SK-N-SH treated with all-trans-retinoic acid at 6 μM for 48 hours (cell line): Measurements from ENCODE around the gene MORN2.

Experiments used
- ATAC-seq: fragments of 200-7000 bp; cut with Tn5 transposase; 3 replicates; pipeline ENCODE4 v1.9.1; 2020; ENCODE audit warnings: mild to moderate bottlenecking, moderate library complexity
- ARNTL ChIP-seq: fragments of 450-650 bp; formaldehyde crosslinking; IDR thresholded peaks from 2 replicates; pipeline ENCODE4 v1.5.0; 2020; ENCODE audit warnings: low read depth, mild to moderate bottlenecking, moderate library complexity, borderline replicate concordance
- BACH2 ChIP-seq: fragments of 250-450 bp; sonication (Bioruptor Pico); IDR thresholded peaks from 2 replicates; pipeline ENCODE4 v1.9.0; 2021; ENCODE audit warnings: mild to moderate bottlenecking, borderline replicate concordance
- CSDC2 ChIP-seq: fragments of 250-450 bp; sonication (Bioruptor Pico); IDR thresholded peaks from 2 replicates; pipeline ENCODE4 v1.5.0; 2020; ENCODE audit warnings: mild to moderate bottlenecking, moderate library complexity
- ESRRG ChIP-seq: fragments of 250-450 bp; sonication (Bioruptor Pico); IDR thresholded peaks from 2 replicates; pipeline ENCODE4 v1.6.1; 2021; ENCODE audit warnings: mild to moderate bottlenecking
- ISL1 ChIP-seq: fragments of 250-450 bp; sonication (Bioruptor Pico); IDR thresholded peaks from 2 replicates; pipeline ENCODE4 v2.1.2; 2022; ENCODE audit warnings: mild to moderate bottlenecking, moderate library complexity
- OSR1 ChIP-seq: fragments of 250-450 bp; sonication (Bioruptor Pico); IDR thresholded peaks from 2 replicates; pipeline ENCODE4 v1.8.0; 2022; ENCODE audit warnings: moderate library complexity, mild to moderate bottlenecking, inconsistent platforms
- PPARA ChIP-seq: fragments of 250-450 bp; sonication (Bioruptor Pico); IDR thresholded peaks from 2 replicates; pipeline ENCODE4 v1.5.0; 2020; ENCODE audit warnings: mild to moderate bottlenecking, borderline replicate concordance
- SNAI2 ChIP-seq: fragments of 250-450 bp; sonication (Bioruptor Pico); IDR thresholded peaks from 2 replicates; pipeline ENCODE4 v1.5.0; 2020; ENCODE audit warnings: mild to moderate bottlenecking, moderate library complexity
- TCF4 ChIP-seq: fragments of 250-450 bp; sonication (Bioruptor Pico); IDR thresholded peaks from 2 replicates; pipeline ENCODE4 v1.8.0; 2021; ENCODE audit warnings: mild to moderate bottlenecking, moderate library complexity, borderline replicate concordance
- ZC3H10 ChIP-seq: fragments of 250-450 bp; sonication (Bioruptor Pico); IDR thresholded peaks from 2 replicates; pipeline ENCODE4 v1.5.1; 2021; ENCODE audit warnings: mild to moderate bottlenecking, moderate library complexity
- ZFP3 ChIP-seq: fragments of 250-450 bp; sonication (Bioruptor Pico); IDR thresholded peaks from 2 replicates; pipeline ENCODE4 v1.5.0; 2020; ENCODE audit warnings: mild to moderate bottlenecking, moderate library complexity
- ZNF565 ChIP-seq: fragments of 450-650 bp; formaldehyde crosslinking; conservative IDR thresholded peaks from 2 replicates; pipeline ENCODE4 v1.5.0; 2020; ENCODE audit warnings: low read depth, mild to moderate bottlenecking, moderate library complexity
- ZNF70 ChIP-seq: fragments of 450-650 bp; formaldehyde crosslinking; IDR thresholded peaks from 2 replicates; pipeline ENCODE4 v1.5.0; 2020; ENCODE audit warnings: mild to moderate bottlenecking, moderate library complexity
- ZNF8 ChIP-seq: fragments of 450-650 bp; formaldehyde crosslinking; IDR thresholded peaks from 2 replicates; pipeline ENCODE4 v1.5.0; 2020; ENCODE audit warnings: mild to moderate bottlenecking, moderate library complexity
- TF ChIP-seq, protein P1 (sequence below): fragments of 250-450 bp; sonication (Bioruptor Pico); IDR thresholded peaks from 2 replicates; pipeline ENCODE4 v1.5.1; 2020; ENCODE audit warnings: low read depth, mild to moderate bottlenecking, moderate library complexity
- TF ChIP-seq, protein P2 (sequence below): fragments of 250-450 bp; sonication (Bioruptor Pico); IDR thresholded peaks from 2 replicates; pipeline ENCODE4 v1.5.0; 2020; ENCODE audit warnings: mild to moderate bottlenecking, moderate library complexity
- TF ChIP-seq, protein P3 (sequence below): fragments of 250-450 bp; sonication (Bioruptor Pico); IDR thresholded peaks from 2 replicates; pipeline ENCODE4 v1.8.0; 2021; ENCODE audit warnings: low read depth, mild to moderate bottlenecking, moderate library complexity, borderline replicate concordance
- TF ChIP-seq, protein P4 (sequence below): fragments of 250-450 bp; sonication (Bioruptor Pico); IDR thresholded peaks from 2 replicates; pipeline ENCODE4 v1.5.1; 2021; ENCODE audit warnings: mild to moderate bottlenecking, moderate library complexity
- TF ChIP-seq, protein P5 (sequence below): fragments of 250-450 bp; sonication (Bioruptor Pico); IDR thresholded peaks from 2 replicates; pipeline ENCODE4 v1.8.0; 2020; ENCODE audit warnings: mild to moderate bottlenecking, moderate library complexity, borderline replicate concordance

Gene MORN2

DNA sequence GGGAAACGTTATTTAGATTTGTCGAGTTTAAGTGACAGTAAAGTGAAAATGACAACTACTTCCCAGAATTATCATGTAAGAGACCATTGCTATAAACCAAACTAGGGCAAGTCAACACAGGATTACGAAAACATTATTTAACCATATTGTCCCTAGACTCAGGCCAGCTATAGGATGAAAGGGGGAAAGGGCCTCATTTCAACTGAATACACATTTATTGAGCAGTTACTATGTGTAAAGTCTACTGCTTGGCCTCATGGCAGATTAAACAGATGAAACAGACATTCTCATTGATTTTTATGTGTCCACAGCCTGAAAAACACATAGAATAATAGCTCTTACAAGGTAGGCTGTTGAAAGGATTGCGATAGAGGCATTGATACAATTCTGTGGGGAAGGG, 46.6 kb downstream of the MORN2 start:
- ATAC-seq = no peak
- TF ChIP-seq SNAI2 (CRISPR knock-in tag) (no peak), ESRRG (CRISPR knock-in tag) (no peak), OSR1 (no peak), ZNF565 (CRISPR knock-in tag) (no peak), ZFP3 (CRISPR knock-in tag) (no peak), CSDC2 (CRISPR knock-in tag) (no peak), ZC3H10 (CRISPR knock-in tag) (no peak), TCF4 (CRISPR knock-in tag) (no peak), ZNF8 (CRISPR knock-in tag) (no peak), BACH2 (CRISPR knock-in tag) (no peak), ISL1 (CRISPR knock-in tag) (no peak), ZNF70 (CRISPR knock-in tag) (no peak)
- TF ChIP-seq, protein P1, sequence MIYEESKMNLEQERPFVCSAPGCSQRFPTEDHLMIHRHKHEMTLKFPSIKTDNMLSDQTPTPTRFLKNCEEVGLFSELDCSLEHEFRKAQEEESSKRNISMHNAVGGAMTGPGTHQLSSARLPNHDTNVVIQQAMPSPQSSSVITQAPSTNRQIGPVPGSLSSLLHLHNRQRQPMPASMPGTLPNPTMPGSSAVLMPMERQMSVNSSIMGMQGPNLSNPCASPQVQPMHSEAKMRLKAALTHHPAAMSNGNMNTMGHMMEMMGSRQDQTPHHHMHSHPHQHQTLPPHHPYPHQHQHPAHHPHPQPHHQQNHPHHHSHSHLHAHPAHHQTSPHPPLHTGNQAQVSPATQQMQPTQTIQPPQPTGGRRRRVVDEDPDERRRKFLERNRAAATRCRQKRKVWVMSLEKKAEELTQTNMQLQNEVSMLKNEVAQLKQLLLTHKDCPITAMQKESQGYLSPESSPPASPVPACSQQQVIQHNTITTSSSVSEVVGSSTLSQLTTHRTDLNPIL (CRISPR knock-in tag) = no peak
- TF ChIP-seq, protein P2, sequence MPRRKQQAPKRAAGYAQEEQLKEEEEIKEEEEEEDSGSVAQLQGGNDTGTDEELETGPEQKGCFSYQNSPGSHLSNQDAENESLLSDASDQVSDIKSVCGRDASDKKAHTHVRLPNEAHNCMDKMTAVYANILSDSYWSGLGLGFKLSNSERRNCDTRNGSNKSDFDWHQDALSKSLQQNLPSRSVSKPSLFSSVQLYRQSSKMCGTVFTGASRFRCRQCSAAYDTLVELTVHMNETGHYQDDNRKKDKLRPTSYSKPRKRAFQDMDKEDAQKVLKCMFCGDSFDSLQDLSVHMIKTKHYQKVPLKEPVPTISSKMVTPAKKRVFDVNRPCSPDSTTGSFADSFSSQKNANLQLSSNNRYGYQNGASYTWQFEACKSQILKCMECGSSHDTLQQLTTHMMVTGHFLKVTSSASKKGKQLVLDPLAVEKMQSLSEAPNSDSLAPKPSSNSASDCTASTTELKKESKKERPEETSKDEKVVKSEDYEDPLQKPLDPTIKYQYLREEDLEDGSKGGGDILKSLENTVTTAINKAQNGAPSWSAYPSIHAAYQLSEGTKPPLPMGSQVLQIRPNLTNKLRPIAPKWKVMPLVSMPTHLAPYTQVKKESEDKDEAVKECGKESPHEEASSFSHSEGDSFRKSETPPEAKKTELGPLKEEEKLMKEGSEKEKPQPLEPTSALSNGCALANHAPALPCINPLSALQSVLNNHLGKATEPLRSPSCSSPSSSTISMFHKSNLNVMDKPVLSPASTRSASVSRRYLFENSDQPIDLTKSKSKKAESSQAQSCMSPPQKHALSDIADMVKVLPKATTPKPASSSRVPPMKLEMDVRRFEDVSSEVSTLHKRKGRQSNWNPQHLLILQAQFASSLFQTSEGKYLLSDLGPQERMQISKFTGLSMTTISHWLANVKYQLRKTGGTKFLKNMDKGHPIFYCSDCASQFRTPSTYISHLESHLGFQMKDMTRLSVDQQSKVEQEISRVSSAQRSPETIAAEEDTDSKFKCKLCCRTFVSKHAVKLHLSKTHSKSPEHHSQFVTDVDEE (CRISPR knock-in tag) = no peak
- TF ChIP-seq, protein P3, sequence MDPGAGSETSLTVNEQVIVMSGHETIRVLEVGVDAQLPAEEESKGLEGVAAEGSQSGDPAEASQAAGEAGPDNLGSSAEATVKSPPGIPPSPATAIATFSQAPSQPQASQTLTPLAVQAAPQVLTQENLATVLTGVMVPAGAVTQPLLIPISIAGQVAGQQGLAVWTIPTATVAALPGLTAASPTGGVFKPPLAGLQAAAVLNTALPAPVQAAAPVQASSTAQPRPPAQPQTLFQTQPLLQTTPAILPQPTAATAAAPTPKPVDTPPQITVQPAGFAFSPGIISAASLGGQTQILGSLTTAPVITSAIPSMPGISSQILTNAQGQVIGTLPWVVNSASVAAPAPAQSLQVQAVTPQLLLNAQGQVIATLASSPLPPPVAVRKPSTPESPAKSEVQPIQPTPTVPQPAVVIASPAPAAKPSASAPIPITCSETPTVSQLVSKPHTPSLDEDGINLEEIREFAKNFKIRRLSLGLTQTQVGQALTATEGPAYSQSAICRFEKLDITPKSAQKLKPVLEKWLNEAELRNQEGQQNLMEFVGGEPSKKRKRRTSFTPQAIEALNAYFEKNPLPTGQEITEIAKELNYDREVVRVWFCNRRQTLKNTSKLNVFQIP (CRISPR knock-in tag) = no peak
- TF ChIP-seq, protein P4, sequence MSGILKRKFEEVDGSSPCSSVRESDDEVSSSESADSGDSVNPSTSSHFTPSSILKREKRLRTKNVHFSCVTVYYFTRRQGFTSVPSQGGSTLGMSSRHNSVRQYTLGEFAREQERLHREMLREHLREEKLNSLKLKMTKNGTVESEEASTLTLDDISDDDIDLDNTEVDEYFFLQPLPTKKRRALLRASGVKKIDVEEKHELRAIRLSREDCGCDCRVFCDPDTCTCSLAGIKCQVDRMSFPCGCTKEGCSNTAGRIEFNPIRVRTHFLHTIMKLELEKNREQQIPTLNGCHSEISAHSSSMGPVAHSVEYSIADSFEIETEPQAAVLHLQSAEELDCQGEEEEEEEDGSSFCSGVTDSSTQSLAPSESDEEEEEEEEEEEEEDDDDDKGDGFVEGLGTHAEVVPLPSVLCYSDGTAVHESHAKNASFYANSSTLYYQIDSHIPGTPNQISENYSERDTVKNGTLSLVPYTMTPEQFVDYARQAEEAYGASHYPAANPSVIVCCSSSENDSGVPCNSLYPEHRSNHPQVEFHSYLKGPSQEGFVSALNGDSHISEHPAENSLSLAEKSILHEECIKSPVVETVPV = no peak
- TF ChIP-seq, protein P5, sequence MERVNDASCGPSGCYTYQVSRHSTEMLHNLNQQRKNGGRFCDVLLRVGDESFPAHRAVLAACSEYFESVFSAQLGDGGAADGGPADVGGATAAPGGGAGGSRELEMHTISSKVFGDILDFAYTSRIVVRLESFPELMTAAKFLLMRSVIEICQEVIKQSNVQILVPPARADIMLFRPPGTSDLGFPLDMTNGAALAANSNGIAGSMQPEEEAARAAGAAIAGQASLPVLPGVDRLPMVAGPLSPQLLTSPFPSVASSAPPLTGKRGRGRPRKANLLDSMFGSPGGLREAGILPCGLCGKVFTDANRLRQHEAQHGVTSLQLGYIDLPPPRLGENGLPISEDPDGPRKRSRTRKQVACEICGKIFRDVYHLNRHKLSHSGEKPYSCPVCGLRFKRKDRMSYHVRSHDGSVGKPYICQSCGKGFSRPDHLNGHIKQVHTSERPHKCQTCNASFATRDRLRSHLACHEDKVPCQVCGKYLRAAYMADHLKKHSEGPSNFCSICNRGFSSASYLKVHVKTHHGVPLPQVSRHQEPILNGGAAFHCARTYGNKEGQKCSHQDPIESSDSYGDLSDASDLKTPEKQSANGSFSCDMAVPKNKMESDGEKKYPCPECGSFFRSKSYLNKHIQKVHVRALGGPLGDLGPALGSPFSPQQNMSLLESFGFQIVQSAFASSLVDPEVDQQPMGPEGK (CRISPR knock-in tag) = no peak
- TF ChIP-seq, all 23 proteins: peak for 0

DNA sequence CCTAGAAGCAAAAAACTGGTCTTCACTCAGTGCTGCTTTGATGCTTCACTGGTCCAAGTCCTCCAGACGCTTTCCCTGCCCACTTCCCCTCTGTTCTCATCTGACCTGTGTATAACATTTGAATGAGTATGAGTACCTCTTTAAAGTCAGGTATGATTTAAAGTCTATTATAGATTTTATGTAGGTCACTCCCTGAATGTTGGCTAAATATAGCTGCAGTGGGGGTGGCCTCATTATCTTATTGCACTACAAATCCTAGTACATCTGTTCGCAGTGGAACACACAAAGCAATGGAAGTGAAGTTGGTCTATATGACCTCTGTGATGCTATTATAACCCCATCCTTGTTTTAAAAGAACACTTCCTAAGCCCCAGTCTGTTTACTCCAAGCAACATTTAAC, 47.1 kb downstream of the MORN2 start:
- no peak for ATAC-seq
- TF ChIP-seq, protein P4 = no peak

DNA sequence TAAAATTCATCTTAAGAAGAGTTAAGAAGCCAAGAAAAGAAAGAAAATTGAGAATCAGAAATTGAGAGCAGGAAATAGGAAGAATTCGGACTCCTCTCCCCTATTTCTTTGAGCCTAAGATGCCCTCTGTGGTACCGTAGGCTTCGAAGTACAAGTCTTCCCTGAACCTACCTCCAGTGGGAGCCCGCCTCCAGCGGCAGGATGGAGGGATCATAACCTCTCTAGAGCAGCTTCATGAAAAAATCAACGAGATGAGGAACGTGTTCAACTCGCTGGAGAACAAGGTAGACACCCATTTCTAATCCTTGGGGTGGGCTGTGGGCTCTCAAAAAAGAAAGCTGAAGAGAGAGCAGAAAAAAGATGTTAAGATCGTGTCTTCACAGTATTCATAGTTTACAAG, 50.2 kb downstream of the MORN2 start:
- no peak for ATAC-seq
- TF ChIP-seq ZFP3 (CRISPR knock-in tag) (no peak), ARNTL (CRISPR knock-in tag) (no peak), TCF4 (CRISPR knock-in tag) (no peak), CSDC2 (CRISPR knock-in tag) (no peak), ZNF70 (CRISPR knock-in tag) (no peak), PPARA (CRISPR knock-in tag) (no peak)
